HG03135 (cell line): ENCODE data around the gene APLNR.
"Not testable (repeated sequence)": the region's sequence is repeated elsewhere in the genome, so short reads cannot be mapped to it uniquely, and the experiment has no call there.

Experiments used
- ATAC-seq: cut with Tn5 transposase; IDR thresholded peaks from one replicate; pipeline ENCODE4 v1.9.1; 2021; ENCODE audit warnings: mild to moderate bottlenecking, moderate library complexity; ENCODE audit not compliant: unreplicated experiment

Gene APLNR

DNA sequence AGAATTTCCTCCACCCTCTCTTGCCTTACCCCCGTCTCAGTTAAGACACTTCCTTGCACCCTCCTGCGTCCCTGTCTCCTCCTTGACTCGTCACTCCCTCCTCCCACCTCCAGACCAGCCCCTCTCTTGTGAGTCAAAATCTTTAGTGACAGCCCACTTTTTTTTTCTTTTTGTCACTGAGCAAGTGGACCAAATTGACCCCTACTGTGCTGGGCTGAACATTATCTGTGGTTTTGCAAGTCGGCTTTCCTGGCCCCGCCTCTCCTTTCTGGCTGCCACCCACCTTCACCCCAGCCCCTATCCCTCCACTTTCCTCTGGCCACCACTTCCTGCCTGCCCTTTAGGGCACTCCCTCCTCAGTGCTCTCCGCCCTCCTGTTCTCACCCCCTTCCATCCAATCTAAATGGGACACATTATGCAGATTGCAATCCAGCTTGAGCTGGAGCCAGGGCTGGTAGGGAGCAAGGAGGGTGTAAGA lies at the start of gene APLNR:
Gene APLNR (minus strand): TSS at position 47 of the 478 bp plus-strand sequence. CDS start 246 bp downstream, outside the sequence.
- ATAC-seq: no peak

GRCh38 chr11:57283231-57283990 lies 46.4 kb upstream of the APLNR start:
- ATAC-seq: no peak

DNA sequence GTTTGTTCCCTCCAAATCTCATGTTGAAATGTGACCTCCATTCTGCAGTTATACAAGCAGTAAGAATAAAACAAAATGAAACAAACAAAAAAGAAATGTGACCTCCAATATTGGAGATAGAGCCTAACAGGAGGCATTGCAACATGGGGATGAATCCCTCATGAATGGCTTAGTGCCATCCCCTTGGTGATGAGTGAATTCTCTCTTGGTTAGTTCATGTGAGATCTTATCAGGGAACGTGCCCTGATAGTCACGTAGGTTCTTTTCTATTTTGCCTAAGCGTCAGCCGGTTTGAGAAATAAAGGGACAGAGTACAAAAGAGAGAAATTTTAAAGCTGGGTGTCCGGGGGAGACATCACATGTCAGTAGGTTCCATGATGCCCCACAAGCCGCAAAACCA lies 44.5 kb upstream of the APLNR start:
- ATAC-seq: not testable (repeated sequence)

GRCh38 chr11:57279116-57279515 lies 42.1 kb upstream of the APLNR start:
- no peak for ATAC-seq

DNA sequence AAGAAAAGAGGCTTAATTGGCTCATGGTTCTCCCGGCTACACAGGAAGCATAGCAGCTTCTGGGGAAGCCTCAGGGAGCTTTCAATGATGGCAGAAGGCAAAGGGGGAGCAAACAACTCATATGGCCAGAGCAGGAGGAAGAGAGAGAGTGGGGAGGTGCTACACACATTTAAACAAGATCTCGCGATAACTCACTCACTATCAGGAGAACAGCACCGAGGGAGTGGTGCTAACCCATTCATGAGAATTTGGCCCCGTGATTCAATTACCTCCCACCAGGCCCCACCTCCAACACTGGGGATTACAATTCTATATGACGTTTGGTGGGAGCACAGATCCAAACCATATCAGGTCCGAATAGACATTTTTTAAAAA lies 41.7 kb upstream of the APLNR start:
- no peak for ATAC-seq

DNA sequence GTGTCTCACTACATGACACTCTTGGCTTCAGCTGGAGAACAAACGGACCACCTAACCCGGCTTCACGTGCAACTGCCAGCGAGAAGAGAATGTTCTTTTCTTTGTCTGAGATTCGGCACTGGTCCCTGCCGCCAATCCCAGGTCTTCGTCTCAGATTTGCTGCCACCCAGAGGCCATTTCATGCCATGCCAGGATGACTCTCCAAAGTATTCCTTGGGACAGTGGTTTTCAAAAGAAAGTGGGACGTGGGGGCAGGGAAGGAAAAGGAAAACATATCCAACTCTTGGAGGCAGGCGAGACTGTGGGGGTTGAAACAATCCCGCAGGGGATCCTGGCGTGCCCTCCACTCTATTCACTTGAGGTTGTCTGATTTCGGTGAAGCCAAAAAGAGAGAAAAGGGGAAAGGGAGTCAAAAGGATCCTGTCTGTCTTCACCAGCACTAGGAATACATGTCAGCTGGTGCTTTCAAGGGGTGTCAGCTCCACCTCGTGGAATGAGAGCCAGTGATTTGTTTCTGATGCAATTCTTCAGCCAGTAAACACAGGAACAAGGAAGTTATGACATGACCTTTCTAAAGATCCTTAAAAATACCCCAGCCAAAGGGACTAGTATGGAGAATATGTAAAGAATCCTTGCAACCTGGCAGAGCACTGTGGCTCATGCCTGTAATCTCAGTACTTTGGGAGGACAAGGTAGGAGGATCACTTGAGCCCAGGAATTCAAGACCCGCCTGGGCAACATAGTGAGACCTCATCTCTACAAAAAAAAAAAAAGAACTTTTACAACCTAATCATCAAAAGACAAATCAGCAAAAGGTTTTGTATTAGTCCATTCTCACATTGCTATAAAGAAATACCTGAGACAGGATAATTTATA lies 41.0 kb upstream of the APLNR start:
- no peak for ATAC-seq

- no peak for ATAC-seq
These were observed 40.1 kb upstream of the APLNR start for GRCh38 chr11:57276971-57277675.

- ATAC-seq: no peak
These were observed 39.3 kb upstream of the APLNR start for GRCh38 chr11:57276169-57276970.

DNA sequence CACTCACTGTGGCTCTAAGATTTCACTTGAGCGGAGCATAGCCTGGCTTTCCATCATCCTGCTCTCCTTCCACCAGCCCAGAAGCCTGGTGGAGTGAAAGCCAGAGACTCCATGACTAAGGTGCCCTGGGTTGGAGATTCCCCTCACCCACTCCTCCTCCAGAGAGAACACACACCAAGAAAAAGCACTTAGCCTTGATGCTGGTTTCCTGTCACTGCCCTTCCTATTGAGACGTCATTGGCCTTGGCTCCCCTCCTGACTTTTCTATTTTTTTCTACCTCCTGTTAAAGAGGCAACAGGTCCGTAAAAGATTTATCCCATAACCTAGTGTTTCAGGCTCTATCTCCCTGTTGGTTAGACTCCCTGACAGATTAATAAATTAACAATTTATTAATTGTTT lies 38.5 kb upstream of the APLNR start:
- no peak for ATAC-seq

DNA sequence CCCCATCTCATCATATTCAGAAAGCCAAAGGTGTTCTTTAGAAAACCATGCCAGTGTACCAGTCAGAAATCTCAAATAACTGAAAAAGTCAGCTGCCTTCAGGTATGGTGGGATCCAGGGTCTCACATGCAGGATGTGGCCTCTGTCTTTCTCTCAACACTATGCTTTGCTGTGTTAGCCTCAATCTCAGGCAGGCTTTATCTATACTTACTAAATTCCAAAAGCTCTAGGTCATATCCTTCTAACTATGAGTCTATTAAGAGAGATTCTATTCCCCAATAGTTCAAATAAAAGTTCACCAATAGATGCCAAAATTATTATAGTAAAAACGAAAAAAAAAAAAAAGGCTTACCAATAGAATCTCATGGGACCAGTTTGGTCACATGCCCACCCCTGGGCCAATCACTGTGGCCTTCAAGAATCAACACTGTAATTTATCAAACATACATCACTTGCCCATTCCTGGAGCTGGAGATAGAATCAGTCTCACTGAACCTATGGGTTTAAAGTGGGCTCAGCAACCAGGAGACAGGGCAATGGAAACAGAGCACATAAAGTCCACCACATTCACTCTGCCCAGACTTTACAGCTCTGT lies 38.0 kb upstream of the APLNR start:
- ATAC-seq: no peak

GRCh38 chr11:57273448-57274058 lies 36.5 kb upstream of the APLNR start:
- ATAC-seq: no peak

DNA sequence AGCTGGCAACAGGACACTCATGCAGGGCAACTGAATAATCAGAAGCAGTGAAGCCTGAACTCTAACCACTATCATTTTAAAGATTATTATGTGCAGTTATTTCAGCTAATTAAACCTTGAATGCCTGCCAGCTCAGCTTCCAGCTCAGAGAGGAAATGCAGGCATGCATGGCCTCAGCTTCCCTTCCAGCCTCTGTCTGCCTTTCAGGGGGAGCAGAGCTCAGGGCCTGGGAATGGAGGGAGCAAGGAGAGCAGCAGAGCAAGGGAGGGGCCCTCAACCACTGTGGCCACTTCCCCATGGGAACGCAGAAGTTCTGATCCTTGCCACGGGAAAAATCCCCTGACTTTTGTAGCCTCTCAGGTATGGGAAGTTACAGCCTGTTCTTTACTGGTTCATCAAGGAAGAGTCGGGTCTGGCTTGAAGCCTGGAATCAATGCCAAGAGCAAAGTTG lies 32.5 kb upstream of the APLNR start:
- ATAC-seq: no peak

GRCh38 chr11:57266157-57266556 lies 29.1 kb upstream of the APLNR start:
- no peak for ATAC-seq

- no peak for ATAC-seq
These were observed 26.3 kb upstream of the APLNR start for GRCh38 chr11:57263351-57263750.

- no peak for ATAC-seq
These were observed 25.1 kb upstream of the APLNR start for GRCh38 chr11:57262157-57262556.

DNA sequence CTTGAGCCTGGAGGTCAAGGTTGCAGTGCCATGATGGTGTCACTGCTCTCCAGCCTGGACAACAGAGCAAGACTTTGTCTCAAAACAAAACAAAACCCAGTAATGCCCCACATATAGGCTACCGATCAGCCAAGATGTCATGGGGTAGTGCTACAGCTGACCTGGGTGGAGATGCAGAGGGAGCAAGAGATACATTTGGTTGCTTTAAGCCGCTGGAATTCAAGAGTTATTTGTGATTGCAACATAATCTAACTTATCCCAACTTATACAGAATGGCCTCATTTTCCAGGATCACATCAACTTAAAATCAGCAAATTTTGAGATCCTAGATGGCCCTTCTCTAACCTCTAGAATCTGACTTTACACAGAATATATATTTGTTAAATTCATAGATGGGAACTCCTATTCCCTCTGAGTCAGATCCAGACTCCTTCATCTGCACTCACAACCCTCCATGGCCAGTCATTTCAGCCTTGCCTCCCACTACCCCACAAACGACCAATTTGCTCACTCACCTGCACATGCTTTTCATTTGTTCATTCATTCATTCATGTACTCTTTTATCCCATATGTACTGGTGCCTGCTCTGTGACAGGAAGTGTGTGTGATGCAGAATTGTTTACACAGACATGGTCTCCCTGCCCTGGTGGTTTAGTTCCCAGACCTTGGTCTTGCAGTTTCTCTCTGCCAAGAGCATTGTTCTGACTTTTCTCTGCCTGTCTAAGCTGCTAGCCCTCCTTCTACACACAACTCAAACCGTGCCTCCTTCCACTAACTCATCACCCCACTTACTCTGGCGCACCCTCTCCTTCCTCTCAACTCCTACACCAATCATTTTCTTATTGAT lies 24.1 kb upstream of the APLNR start:
- ATAC-seq: no peak

GRCh38 chr11:57256119-57256518 lies 19.1 kb upstream of the APLNR start:
- ATAC-seq: no peak

GRCh38 chr11:57255618-57256017 lies 18.6 kb upstream of the APLNR start:
- ATAC-seq: no peak

GRCh38 chr11:57254631-57255030 lies 17.6 kb upstream of the APLNR start:
- no peak for ATAC-seq
